Heart left ventricle (tissue), 13 donors: ENCODE data around the gene KCTD10.

Experiments
- POLR2A ChIP-seq, 2 donors: fragments of 450-650 bp; IDR thresholded peaks; one replicate each; pipeline ENCODE4 v1.6.1; 2017; ENCODE audit warnings: antibody characterized with exemption in 2 of 2, mild to moderate bottlenecking in 2 of 2, moderate library complexity in 2 of 2
- TF ChIP-seq, protein P1 (sequence below), 12 donors: fragments of 200-600 bp; sonication (generic) in 4 of 12; IDR thresholded peaks; one replicate each; pipeline versions ENCODE4 v1.5.0 to v1.8.0; 2018 to 2022; ENCODE audit warnings: antibody characterized with exemption in 12 of 12, mild to moderate bottlenecking in 5 of 12
- donor health status: ischemic (EF 13 %, LVEDD 7.1; RV severe dilation, severe dysfunction).
- donor health status: DM: no; HTN: yes; CAD: no.
- donor health status: DM: no; HTN: no; CAD: no.
- donor health status: ischemic (EF 25% LVEDD 6.9; RV normal size, moderate dysfunction).
- donor health status: ischemic (EF 25% LVEDD 5.7; RV mildly dilated, moderate dysfunction).
- donor health status: ischemic (EF 35%, LVEDD 5.7; RV mildly dilated, moderate dysfunction).
- donor health status: nonischemic (EF 11% LVEDD 7.7; RV severe dilation, severe dysfunction).
- donor health status: DM: yes; HTN: yes; CAD: no.
- donor health status: PGD.
- donor health status: ischemic (EF 29% LVEDD 5.4; RV normal size, mild dysfunction).
- donor health status: nonischemic (EF 23%, LVEDD 6.1; RV moderate dilation, normal function).

DNA sequence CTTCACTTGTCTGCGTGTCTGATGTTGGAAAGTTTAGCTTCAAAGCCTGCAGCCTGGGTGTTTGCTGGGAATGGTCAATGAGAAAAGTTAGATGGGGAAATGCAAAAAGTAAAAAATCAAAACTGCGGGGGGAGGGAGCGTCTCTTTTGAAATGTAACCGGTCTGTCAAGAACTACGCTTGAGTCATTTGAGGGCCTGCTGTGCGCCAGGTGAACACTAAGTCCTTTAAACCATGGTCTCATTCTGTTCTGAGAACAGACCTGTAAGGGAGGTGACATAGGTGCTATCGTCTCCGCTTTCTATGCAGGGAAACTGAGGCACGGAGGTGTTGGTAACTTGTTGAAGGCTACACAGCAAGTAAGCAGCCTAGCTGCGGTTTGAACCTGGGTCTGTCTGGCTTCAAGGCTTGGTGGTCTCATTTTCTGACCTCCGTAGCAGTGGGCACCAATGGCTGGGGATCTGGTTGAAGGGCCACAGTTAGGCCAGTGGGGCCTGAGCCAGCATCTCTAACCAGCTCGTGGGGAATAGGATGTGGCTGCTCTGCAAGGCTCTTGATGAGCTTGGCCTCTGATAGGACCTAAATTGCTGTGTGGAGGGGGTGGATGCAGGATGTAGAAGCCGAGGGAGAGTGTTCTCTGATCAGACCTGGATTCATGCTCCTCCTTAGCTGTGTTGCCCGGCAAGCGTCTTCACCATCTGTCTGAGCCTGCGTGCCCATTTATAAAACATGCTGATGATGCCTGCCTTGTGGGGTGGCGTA, 41.5 kb downstream of the KCTD10 start:
- TF ChIP-seq, protein P1, sequence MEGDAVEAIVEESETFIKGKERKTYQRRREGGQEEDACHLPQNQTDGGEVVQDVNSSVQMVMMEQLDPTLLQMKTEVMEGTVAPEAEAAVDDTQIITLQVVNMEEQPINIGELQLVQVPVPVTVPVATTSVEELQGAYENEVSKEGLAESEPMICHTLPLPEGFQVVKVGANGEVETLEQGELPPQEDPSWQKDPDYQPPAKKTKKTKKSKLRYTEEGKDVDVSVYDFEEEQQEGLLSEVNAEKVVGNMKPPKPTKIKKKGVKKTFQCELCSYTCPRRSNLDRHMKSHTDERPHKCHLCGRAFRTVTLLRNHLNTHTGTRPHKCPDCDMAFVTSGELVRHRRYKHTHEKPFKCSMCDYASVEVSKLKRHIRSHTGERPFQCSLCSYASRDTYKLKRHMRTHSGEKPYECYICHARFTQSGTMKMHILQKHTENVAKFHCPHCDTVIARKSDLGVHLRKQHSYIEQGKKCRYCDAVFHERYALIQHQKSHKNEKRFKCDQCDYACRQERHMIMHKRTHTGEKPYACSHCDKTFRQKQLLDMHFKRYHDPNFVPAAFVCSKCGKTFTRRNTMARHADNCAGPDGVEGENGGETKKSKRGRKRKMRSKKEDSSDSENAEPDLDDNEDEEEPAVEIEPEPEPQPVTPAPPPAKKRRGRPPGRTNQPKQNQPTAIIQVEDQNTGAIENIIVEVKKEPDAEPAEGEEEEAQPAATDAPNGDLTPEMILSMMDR (IDR thresholded peaks at IDR 0.05): no peak
- TF ChIP-seq POLR2A (IDR thresholded peaks at IDR 0.05): no peak
